ENCODE data around the gene SSR3.

- TF ChIP-seq POLR2A (IDR thresholded peaks at IDR 0.05; ENCODE audit: low read depth, low read length) (no peak), TAF1 (IDR thresholded peaks at IDR 0.05; ENCODE audit: low read depth, low read length) (no peak), POLR2AphosphoS5 (IDR thresholded peaks at IDR 0.05; ENCODE audit: low read depth, low read length) (no peak), PAX5 (IDR thresholded peaks at IDR 0.05; ENCODE audit: insufficient read depth, low read length, severe bottlenecking) (no peak), SPI1 (IDR thresholded peaks at IDR 0.05; ENCODE audit: low read depth, low read length) (no peak)
Observed at GRCh38 chr3:156516961-156517360, 38.0 kb downstream of the SSR3 start.
